Measurements from ENCODE around the gene OTUD6A.

Gene OTUD6A

DNA sequence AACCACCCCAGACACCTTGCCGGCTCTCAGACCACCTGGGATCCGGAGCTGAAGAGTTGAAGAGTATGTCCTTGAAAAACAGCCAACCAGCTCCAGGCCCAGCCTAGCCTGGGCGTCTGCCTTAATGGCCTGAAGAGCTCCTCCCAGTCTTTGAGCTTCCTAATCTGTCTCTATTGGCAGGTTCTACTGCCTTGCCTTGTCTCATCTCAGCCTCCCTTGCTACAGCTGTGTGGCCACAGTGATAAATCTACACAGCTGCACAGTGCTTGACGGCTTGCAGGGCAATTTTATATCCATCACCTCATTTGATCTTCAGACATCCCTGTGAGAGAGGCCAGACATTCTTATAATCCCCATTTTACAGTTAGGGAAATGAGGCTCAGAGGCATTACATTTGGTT lies 32.4 kb upstream of the OTUD6A start:
- Histone ChIP-seq H4K20me1 (peaks cover 0 to 27% (median 0%) of the 10 kb centered on the region in 11 experiments; a peak in 4 of 22 replicates), H3K27me3 (peaks cover 72 to 99% (median 90%) of the 10 kb centered on the region in 11 experiments), H3K9ac (no peak overlapping the region), H3K4me3 (no peak overlapping the region), H3K4me1 (peaks cover 14 to 51% (median 35%) of the 10 kb centered on the region in 10 experiments), H3K36me3 (no peaks in the 10 kb centered on the region), H3K9me3 (replicated peaks in 1 of 11) (no peaks in the 10 kb centered on the region), H3K27ac (no peak overlapping the region), H3K4me2 (no peak overlapping the region)
- TF ChIP-seq Cebpa-rat (IDR thresholded peaks at IDR 0.05), result no peak

DNA sequence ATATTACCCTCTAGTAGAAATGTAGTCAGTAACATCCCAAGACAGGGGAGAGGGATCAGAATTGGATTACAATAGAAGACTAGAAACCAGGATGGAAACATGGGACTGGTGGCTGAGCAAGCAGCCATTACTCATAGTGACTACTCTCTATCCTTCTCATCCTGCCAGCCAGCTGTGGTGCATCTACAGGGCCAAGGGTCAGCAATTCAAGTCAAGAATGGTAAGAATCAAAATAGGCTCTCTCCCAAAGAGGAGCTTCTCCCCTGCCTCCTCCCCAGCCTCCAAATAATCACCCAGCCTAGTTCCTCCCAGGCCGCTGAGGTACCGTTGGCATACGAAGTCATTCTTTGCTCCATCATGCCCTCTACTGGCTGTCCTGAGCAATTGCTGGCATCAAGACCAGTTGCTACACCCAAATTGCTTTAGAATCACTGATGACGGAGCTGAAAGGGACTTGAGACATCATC lies 31.9 kb upstream of the OTUD6A start:
- TF ChIP-seq Cebpa-rat (IDR thresholded peaks at IDR 0.05), result no peak
- Histone ChIP-seq H3K4me1 (peaks cover 14 to 53% (median 35%) of the 10 kb centered on the region in 10 experiments), H3K27me3 (peaks cover 67 to 99% (median 90%) of the 10 kb centered on the region in 11 experiments), H3K9me3 (replicated peaks in 1 of 11) (no peaks in the 10 kb centered on the region), H3K4me3 (no peak overlapping the region), H3K9ac (no peak overlapping the region), H4K20me1 (peaks cover 0 to 27% (median 0%) of the 10 kb centered on the region in 11 experiments; a peak in 4 of 22 replicates), H3K36me3 (no peaks in the 10 kb centered on the region), H3K27ac (no peak overlapping the region), H3K4me2 (no peak overlapping the region)

GRCh38 chrX:70032792-70033191 lies 29.5 kb upstream of the OTUD6A start:
- no peaks in the 10 kb centered on the region for H3K36me3 ChIP-seq
- no peak for TF ChIP-seq Cebpa-rat (IDR thresholded peaks at IDR 0.05)
- H3K4me3 ChIP-seq, result no peak overlapping the region
- H3K4me2 ChIP-seq, result peak overlapping the region in 4 of 11 experiments; percentile 3 to 60 (median 42); a peak in 6 of 22 replicates
- peaks cover 0 to 49% (median 23%) of the 10 kb centered on the region in 10 experiments; a peak in 13 of 20 replicates for H3K4me1 ChIP-seq
- H3K9me3 ChIP-seq (replicated peaks in 1 of 11), result no peaks in the 10 kb centered on the region
- H4K20me1 ChIP-seq, result peaks cover 0 to 32% (median 0%) of the 10 kb centered on the region in 11 experiments; a peak in 6 of 22 replicates
- peaks cover 55 to 99% (median 90%) of the 10 kb centered on the region in 11 experiments for H3K27me3 ChIP-seq
- H3K9ac ChIP-seq, result no peak overlapping the region
- H3K27ac ChIP-seq, result no peak overlapping the region

DNA sequence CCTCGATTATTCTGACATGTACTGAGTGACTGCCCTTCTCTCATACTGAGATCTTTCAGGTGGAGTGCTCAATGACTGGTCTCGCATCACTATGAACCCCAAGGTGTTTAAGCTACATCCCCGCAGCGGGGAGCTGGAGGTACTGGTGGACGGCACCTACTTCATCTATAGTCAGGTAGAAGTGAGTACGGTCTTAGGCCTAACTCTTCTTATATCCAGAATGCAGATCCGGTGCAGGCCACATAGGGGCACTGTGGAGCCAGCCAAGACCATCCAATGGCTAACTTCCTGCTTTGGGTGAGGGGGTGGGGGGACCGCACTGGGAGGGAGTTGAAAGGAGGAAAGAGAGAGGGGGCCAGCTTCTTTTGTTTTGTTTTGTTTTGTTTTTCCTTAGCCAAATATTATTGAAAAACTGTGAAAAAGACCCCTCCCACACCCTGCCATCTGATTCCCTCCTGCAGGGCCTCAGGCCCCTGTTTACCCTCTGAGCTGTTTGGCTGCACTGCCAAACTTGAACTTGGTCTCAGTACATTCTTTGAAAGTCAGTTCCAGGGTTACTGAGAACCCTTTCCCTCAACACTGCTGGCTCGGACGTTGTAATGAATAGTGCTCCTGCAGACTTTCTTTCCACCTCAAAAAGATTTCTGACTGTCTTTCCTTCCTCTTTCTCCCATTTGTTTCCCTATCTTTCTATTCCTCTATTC lies 28.8 kb upstream of the OTUD6A start:
- no peaks in the 10 kb centered on the region for H3K9me3 ChIP-seq (replicated peaks in 1 of 11)

GRCh38 chrX:70034646-70035045 lies 27.6 kb upstream of the OTUD6A start:
- Histone ChIP-seq H4K20me1 (peaks cover 0 to 25% (median 0%) of the 10 kb centered on the region in 11 experiments; a peak in 4 of 22 replicates), H3K27me3 (peaks cover 41 to 99% (median 87%) of the 10 kb centered on the region in 11 experiments), H3K27ac (no peak overlapping the region), H3K9me3 (replicated peaks in 1 of 11) (no peaks in the 10 kb centered on the region), H3K4me3 (no peak overlapping the region), H3K36me3 (no peaks in the 10 kb centered on the region), H3K4me1 (peaks cover 0 to 49% (median 23%) of the 10 kb centered on the region in 10 experiments; a peak in 13 of 20 replicates), H3K4me2 (peak overlapping the region in 8 of 11 experiments; percentile 9 to 66 (median 58); a peak in 15 of 22 replicates), H3K9ac (no peak overlapping the region)
- no peak for TF ChIP-seq Cebpa-rat (IDR thresholded peaks at IDR 0.05)

More for the DNA sequence above, 28.8 kb upstream of the OTUD6A start:
- TF ChIP-seq Cebpa-rat (IDR thresholded peaks at IDR 0.05), result no peak
- Histone ChIP-seq H3K4me2 (peak overlapping the region in 8 of 11 experiments; percentile 9 to 66 (median 58); a peak in 15 of 22 replicates), H3K4me1 (peaks cover 0 to 49% (median 23%) of the 10 kb centered on the region in 10 experiments; a peak in 13 of 20 replicates), H3K36me3 (no peaks in the 10 kb centered on the region), H3K4me3 (no peak overlapping the region), H3K27ac (no peak overlapping the region), H3K9ac (no peak overlapping the region), H4K20me1 (peaks cover 0 to 32% (median 0%) of the 10 kb centered on the region in 11 experiments; a peak in 6 of 22 replicates), H3K27me3 (peaks cover 48 to 99% (median 90%) of the 10 kb centered on the region in 11 experiments)

GRCh38 chrX:70038515-70038914 lies 23.7 kb upstream of the OTUD6A start:
- H3K9me3 ChIP-seq (replicated peaks in 1 of 11), result no peaks in the 10 kb centered on the region
- H3K4me2 ChIP-seq, result no peak overlapping the region
- peaks cover 0 to 26% (median 12%) of the 10 kb centered on the region in 10 experiments; a peak in 13 of 20 replicates for H3K4me1 ChIP-seq
- no peak overlapping the region for H3K4me3 ChIP-seq
- no peaks in the 10 kb centered on the region for H3K36me3 ChIP-seq
- no peak for TF ChIP-seq Cebpa-rat (IDR thresholded peaks at IDR 0.05)
- no peak overlapping the region for H3K9ac ChIP-seq
- peaks cover 52 to 99% (median 90%) of the 10 kb centered on the region in 11 experiments for H3K27me3 ChIP-seq
- peaks cover 0 to 11% (median 0%) of the 10 kb centered on the region in 11 experiments; a peak in 5 of 22 replicates for H4K20me1 ChIP-seq
- no peak overlapping the region for H3K27ac ChIP-seq

DNA sequence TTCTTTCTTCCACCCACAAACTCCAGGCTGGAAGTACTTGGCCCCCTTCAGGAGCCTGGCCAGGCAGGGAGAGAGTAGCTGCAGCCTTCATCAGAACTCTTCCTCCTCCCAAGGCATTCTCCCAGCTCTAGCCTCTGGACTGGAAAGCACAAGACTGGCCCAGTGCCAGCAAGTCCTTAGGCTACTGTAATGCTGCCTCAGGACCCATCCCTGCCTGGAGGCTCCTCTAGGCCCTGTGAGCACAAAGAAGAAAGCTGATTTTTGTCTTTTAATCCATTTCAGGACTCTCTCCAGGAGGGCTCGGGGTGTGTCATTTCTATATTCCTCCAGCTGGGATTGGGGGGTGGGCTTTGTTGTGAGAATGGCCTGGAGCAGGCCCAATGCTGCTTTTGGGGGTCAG lies 23.3 kb upstream of the OTUD6A start:
- peaks cover 0 to 15% (median 0%) of the 10 kb centered on the region in 11 experiments; a peak in 6 of 22 replicates for H4K20me1 ChIP-seq
- TF ChIP-seq Cebpa-rat (IDR thresholded peaks at IDR 0.05), result no peak
- no peak overlapping the region for H3K27ac ChIP-seq
- no peaks in the 10 kb centered on the region for H3K9me3 ChIP-seq (replicated peaks in 1 of 11)
- no peaks in the 10 kb centered on the region for H3K36me3 ChIP-seq
- no peak overlapping the region for H3K9ac ChIP-seq
- H3K4me3 ChIP-seq, result no peak overlapping the region
- H3K27me3 ChIP-seq, result peaks cover 56 to 99% (median 93%) of the 10 kb centered on the region in 11 experiments
- peaks cover 0 to 22% (median 8%) of the 10 kb centered on the region in 10 experiments; a peak in 13 of 20 replicates for H3K4me1 ChIP-seq
- H3K4me2 ChIP-seq, result no peak overlapping the region

DNA sequence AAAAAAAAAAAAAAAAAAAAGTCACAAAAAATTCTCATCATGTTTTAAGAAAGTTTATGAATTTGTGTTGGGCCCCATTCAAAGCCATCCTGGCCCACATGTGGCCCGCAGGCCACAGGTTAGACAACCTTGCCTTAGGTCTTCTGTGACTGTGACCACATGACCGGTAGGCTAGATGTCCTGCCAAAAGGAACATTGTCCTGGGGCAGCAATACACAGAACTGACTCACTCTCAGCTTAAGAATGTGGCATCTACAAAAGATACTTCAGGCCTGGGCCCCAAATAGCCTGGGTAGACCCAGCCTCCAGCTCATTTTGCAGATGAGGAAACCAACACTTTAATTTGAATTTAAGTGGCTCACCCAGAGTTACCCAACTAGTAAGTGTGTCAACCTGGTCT lies 22.5 kb upstream of the OTUD6A start:
- Histone ChIP-seq H3K27ac (no peak overlapping the region), H3K4me1 (peaks cover 0 to 14% (median under 1%) of the 10 kb centered on the region in 10 experiments; a peak in 8 of 20 replicates), H3K9me3 (replicated peaks in 1 of 11) (no peaks in the 10 kb centered on the region), H4K20me1 (peaks cover 0 to 20% (median 0%) of the 10 kb centered on the region in 11 experiments; a peak in 6 of 22 replicates), H3K4me3 (no peak overlapping the region), H3K36me3 (no peaks in the 10 kb centered on the region), H3K27me3 (peaks cover 64 to 99% (median 98%) of the 10 kb centered on the region in 11 experiments), H3K9ac (no peak overlapping the region), H3K4me2 (no peak overlapping the region)
- no peak for TF ChIP-seq Cebpa-rat (IDR thresholded peaks at IDR 0.05)

DNA sequence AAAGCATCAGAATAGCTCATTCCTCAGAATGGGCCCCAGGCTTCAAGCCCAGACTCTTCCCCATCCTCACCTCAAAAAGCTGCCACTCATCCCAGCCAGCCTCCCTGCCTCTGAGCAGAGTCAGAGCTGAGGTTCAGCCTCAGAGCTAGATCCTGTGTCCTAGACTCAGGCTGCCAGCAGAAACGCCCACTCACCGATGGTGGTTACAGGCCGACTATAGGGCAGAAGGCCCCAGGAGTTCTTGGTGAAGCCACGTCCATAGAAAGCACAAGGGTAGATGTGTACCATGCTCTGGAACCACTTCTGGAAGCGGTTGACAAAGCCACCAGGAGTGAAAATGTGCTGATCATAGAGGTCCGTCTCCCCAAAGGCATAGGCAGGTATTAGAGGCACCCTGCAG lies 20.3 kb upstream of the OTUD6A start:
- Histone ChIP-seq H3K36me3 (no peaks in the 10 kb centered on the region), H3K27ac (no peak overlapping the region), H3K4me2 (no peak overlapping the region), H4K20me1 (peaks cover 0 to 15% (median 0%) of the 10 kb centered on the region in 11 experiments; a peak in 5 of 22 replicates), H3K4me3 (no peak overlapping the region), H3K27me3 (peaks cover 68 to 98% (median 95%) of the 10 kb centered on the region in 11 experiments), H3K9me3 (replicated peaks in 1 of 11) (peaks cover 0 to 6% (median 0%) of the 10 kb centered on the region in 11 experiments; a peak in 1 of 22 replicates), H3K4me1 (peaks cover 0 to under 1% (median 0%) of the 10 kb centered on the region in 10 experiments; a peak in 4 of 20 replicates), H3K9ac (no peak overlapping the region)
- TF ChIP-seq Cebpa-rat (IDR thresholded peaks at IDR 0.05), result no peak

Data from BLaER1 treated with 17β-estradiol and CSF1 and Interleukin-3, amounts not matched to agents 10 nM and 100 nM (cell line).